Panc1 (cell line): ENCODE measurements around the gene BRAF. TPM values are rescaled to one million over a fixed set of nuclear protein-coding genes. Genes with fewer than 3 reads are reported as not detected.

Experiments
- ATAC-seq: fragments of 200-7000 bp; cut with Tn5 transposase; 2 replicates; pipeline ENCODE4 v1.9.1; 2020; ENCODE audit warnings: mild to moderate bottlenecking, moderate library complexity
- BruUV-seq: library from RNA; stranded (reverse); fragments of 400-500 nt; replicated peaks from 2 replicates; lab custom pipeline; 2021; lab: Mats Ljungman, UMichigan
- CTCF ChIA-PET: fragments of 300-600 bp; sonication (Branson Sonifier 250); formaldehyde crosslinking; loops from one replicate; lab custom pipeline; 2022; ENCODE audit warnings: antibody characterized with exemption; lab: Charles Lee
- POLR2A ChIA-PET: fragments of 300-600 bp; sonication (Branson Sonifier 250); formaldehyde crosslinking; loops from one replicate; lab custom pipeline; 2022; ENCODE audit warnings: antibody characterized with exemption; lab: Charles Lee
- DNase-seq: peaks from one replicate; pipeline ENCODE4 v3.0.0-alpha.2; 2010; ENCODE audit warnings: low read depth, low spot score
- H3K27ac ChIP-seq: 2 replicates; pipeline ENCODE4 v1.5.1; 2011; ENCODE audit warnings: mild to moderate bottlenecking, low read length, inconsistent platforms
- H3K27me3 ChIP-seq: fragments of 200-500 bp; sonication (Bioruptor generic); 2 replicates; pipeline ENCODE4 v1.6.0; 2014; ENCODE audit warnings: low read length, inconsistent platforms; ENCODE audit not compliant: control insufficient read depth, insufficient read depth
- H3K36me3 ChIP-seq: fragments of 200-500 bp; sonication (Bioruptor generic); 2 replicates; pipeline ENCODE4 v1.5.1; 2014; ENCODE audit warnings: inconsistent platforms, mild to moderate bottlenecking, low read length, moderate library complexity; ENCODE audit not compliant: control insufficient read depth, insufficient read depth
- H3K4me1 ChIP-seq: 2 replicates; pipeline ENCODE4 v1.5.1; 2011; ENCODE audit warnings: inconsistent platforms, mild to moderate bottlenecking, low read length, moderate library complexity; ENCODE audit not compliant: control insufficient read depth, insufficient read depth
- H3K4me3 ChIP-seq, 2 experiments: 2 replicates each; pipeline ENCODE4 v1.5.1; 2011 to 2012; ENCODE audit warnings: low read depth in 2 of 2, low read length in 2 of 2, mild to moderate bottlenecking in 2 of 2, inconsistent platforms in 1 of 2, moderate library complexity in 1 of 2
- H3K9me3 ChIP-seq: fragments of 200-500 bp; sonication (Bioruptor generic); 2 replicates; pipeline ENCODE4 v1.5.1; 2014; ENCODE audit warnings: low read depth, mild to moderate bottlenecking, inconsistent platforms, low read length, moderate library complexity; ENCODE audit not compliant: control insufficient read depth, insufficient read depth
- CTCF ChIP-seq: fragments of 450-650 bp; IDR thresholded peaks from 2 replicates; pipeline ENCODE4 v1.5.1; 2017; ENCODE audit warnings: mild to moderate bottlenecking
- POLR2AphosphoS5 ChIP-seq: IDR thresholded peaks from 2 replicates; pipeline ENCODE4 v1.6.1; 2012; ENCODE audit warnings: mild to moderate bottlenecking, low read depth, low read length, moderate library complexity
- REST ChIP-seq, 2 experiments: IDR thresholded peaks; 2 replicates each; pipeline ENCODE4 v1.6.1; 2011 to 2012; ENCODE audit warnings: low read depth in 2 of 2, control low read depth in 1 of 2, low read length in 1 of 2, mild to moderate bottlenecking in 1 of 2, moderate library complexity in 1 of 2; ENCODE audit not compliant: insufficient read depth in 1 of 2
- SIN3A ChIP-seq: IDR thresholded peaks from 2 replicates; pipeline ENCODE4 v1.6.1; 2012; ENCODE audit warnings: low read depth, mild to moderate bottlenecking, low read length, moderate library complexity, borderline replicate concordance; ENCODE audit not compliant: insufficient read depth
- TCF7L2 ChIP-seq: IDR thresholded peaks from 2 replicates; pipeline ENCODE4 v1.6.1; 2011; ENCODE audit warnings: mild to moderate bottlenecking, low read depth, low read length, inconsistent platforms
- in situ Hi-C: cut with HindIII; loops from 2 replicates; pipeline ENCODE4 v1.10.0; 2016; ENCODE audit warnings: low sequenced_read_pairs, low pct_unique_long_range_greater_than_20kb
- intact Hi-C: fragments of 100-400 bp; cut with micrococcal nuclease; formaldehyde crosslinking; loops from one replicate; pipeline ENCODE4 v1.10.0; 2022; ENCODE audit not compliant: unreplicated experiment
- total RNA-seq: library from RNA; stranded (reverse); gene quantifications from one replicate; pipeline ENCODE4 v1.2.1, GENCODE V29; 2021; ENCODE audit not compliant: unreplicated experiment

Gene BRAF
- total RNA-seq, 1 experiment from 2014 or later: 26.3 TPM

GRCh38 chr7:140917258-140917657 is 7.5 kb downstream of the BRAF start:
- intact Hi-C loops: no loop called here
- ATAC-seq (no peak), DNase-seq (no peak)
- POLR2A ChIA-PET: no interaction called here
- no peak overlapping the region for H3K4me3 ChIP-seq
- BruUV-seq: no TSS peak
- CTCF ChIA-PET: no interaction called here
- no peak overlapping the region for H3K27ac ChIP-seq
- no peaks in the 10 kb centered on the region; the same call in 1 of the 2 replicates for H3K36me3 ChIP-seq
- TF ChIP-seq POLR2AphosphoS5: no peak
- no peak for TF ChIP-seq CTCF
- TF ChIP-seq SIN3A: no peak
- H3K4me1 ChIP-seq: peaks cover 3% of the 10 kb centered on the region; the same call in 1 of the 2 replicates
- in situ Hi-C loops: no loop called here
- H3K27me3 ChIP-seq: no peaks in the 10 kb centered on the region
- H3K9me3 ChIP-seq: no peaks in the 10 kb centered on the region

- Histone ChIP-seq H3K4me1 (no peaks in the 10 kb centered on the region; the same call in 1 of the 2 replicates), H3K4me3 (no peak overlapping the region), H3K27me3 (no peaks in the 10 kb centered on the region), H3K9me3 (no peaks in the 10 kb centered on the region), H3K36me3 (no peaks in the 10 kb centered on the region; the same call in 1 of the 2 replicates), H3K27ac (no peak overlapping the region)
- CTCF ChIA-PET: no interaction called here
- no peak for DNase-seq
- POLR2A ChIA-PET: no interaction called here
- intact Hi-C loops: no loop called here
- in situ Hi-C loops: no loop called here
- ATAC-seq: no peak
- BruUV-seq: no TSS peak
- TF ChIP-seq TCF7L2 (no peak), REST (IDR thresholded peaks at IDR 0.05; ENCODE audit: insufficient read depth in 1 of 2, low read depth in 2 of 2, low read length in 1 of 2) (no peak), CTCF (no peak), POLR2AphosphoS5 (no peak), SIN3A (no peak)
These were observed 8.7 kb downstream of the BRAF start for GRCh38 chr7:140915935-140916555.
